Activated gamma-delta T cell treated with anti-CD3 and anti-CD28 coated beads, Interleukin-2, amount 50 U/mL, for 16 hours (primary cell): ENCODE data around the gene BID.

Source experiments
- DNase-seq: peaks from one replicate; pipeline ENCODE4 v3.0.0-alpha.2; 2020; ENCODE audit warnings: low read depth

Gene BID

DNA sequence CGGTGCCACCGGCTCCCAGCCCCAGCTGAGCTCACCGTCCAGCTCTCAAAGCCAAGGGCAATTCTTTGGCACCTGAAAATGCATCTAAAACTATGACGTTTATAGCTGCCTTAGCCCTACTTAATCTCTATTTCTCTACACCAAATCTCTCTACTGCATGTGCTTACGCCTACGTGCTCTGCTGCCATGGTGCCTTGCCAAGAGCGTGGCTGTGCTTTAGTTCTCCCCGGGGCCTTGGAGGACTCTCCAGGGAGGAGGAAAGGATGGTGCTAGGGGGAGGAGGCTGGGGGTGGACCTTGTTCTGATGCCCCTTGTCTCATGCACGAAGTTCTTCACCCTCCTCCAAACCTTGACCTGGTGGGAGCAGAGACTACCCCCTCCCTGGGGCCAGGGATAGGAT is 9.0 kb upstream of the BID start:
- no peak for DNase-seq

DNA sequence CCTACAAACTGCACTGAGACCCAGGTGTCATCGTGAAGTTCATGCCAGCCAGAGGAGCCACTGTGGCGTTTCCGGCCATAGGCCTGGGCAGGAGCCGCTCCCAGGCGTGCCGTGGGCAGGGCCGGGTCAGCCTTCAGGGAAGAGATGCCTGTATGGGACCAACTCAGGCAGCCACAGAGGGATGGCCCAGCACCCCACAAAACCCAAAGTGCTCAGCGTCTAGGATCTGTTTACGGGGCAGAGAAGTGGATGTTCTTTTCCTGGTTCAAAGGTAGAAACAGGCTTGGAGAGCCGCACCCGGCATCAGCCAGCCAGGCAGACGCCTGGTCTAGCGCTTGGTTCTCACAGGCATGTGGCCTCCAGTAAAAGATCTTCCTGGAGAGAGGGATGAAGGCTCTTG is 8.4 kb upstream of the BID start:
- no peak for DNase-seq

DNA sequence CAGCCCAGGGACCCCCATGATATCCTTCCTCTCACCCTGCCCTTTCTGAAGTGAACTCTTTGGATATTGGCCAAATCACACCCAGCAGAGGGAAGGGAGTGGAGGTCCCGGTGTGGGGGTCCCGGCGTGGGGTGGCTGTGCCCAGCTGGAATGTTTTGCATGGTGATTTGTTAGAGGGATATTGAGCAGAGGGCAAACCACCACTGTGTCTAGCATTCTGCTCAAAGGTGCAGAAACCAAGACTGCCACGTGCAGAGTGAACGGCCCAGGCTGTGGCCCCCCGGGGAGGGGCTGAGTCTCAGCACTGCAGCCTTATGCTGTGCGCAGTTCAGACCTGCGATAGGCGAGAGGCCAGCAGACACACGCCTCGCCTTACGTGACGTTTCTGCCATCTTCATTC is 7.9 kb upstream of the BID start:
- no peak for DNase-seq

DNA sequence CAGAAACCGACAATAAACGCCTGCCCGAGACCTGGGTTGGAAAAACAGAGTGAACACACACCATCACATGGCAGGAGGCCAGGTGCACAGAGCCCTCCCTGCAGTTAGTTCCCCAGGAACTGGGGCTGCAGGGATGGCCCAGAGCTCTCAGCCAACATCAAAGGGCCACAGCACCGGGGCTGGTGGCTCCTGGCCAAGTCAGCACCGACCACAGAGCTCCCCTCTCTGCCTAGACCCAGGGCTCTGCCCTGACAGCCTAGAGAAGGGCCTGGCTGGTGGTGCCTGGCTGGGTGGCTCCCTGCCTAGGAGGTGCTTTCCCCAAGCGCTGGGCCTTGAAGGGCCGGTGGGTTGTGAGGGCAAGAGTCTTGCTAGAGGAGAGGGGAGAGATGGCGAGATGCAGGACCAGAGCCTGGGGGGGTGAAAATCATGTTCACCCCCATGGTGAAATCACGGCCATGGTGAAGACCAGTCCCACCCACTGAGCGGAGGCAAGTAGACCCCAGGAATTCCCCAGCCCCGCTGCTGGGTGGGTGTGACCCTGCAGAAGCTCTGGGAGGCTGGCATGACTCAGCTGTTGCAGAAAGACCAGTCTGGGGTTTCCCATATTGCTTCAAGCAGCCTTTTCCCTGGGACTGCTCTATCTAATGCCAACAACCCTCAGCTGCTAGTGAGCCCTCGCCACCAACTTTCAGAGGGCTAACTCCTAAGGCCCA is 7.2 kb upstream of the BID start:
- DNase-seq = peak; percentile 65

DNA sequence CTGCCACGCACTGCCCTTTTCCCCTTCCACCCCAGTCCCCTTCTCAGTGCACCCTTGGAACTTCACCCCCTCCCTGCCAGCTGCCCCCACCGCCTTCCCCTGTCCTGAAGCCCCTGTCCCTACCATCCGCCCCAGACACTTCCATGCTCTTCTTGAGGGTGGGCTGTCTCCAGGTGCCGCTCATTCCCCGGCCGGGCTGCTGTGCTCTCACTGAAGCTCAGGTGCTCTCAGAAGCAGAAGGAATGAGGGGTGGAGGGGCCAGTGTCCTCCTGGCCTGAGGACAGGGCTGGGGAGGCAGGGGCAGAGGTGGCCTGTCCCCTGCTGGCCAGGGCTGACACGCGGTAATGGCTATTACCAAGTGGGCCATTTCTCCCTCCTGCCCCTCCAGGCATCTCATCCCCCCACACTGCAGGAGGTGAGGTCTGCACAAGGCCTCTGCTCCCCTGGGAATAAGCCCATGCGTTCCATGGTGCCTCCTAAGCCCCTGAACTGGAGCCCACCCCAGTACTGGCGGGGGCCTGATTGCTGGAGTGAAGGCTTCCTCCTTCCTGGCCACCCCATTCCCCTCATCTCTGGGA is 6.6 kb upstream of the BID start:
- DNase-seq = no peak

DNA sequence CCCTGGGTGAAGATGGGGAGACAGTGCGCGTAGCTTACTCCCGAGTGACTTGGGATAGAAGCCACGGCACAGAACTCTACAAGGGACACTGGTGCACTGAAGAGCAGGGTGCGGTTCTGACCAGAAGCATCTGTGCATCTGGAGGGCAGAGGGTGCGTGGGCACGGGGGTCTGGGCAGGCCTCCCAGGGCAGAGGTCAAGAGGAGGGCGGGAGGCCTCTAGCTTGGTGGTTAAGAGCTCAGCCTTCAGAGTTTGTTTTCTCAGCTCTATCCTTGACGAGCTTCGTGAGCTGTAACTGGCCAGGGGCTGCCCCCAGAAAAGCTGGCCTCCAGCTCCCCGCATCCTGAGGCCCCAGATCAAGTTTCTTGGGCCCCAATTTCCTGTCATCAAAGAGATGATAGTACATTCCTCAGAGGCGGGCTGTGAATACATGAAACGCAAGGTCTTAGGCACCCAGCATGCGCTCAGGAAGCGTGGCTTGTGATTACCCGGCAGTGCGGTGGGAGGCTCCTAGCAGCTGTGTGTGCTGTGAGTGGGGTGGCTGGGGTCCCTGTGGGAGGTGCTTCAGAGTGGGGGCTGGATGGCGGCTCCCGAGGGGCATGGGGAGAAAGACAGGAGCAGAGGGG is 6.0 kb upstream of the BID start:
- no peak for DNase-seq

DNA sequence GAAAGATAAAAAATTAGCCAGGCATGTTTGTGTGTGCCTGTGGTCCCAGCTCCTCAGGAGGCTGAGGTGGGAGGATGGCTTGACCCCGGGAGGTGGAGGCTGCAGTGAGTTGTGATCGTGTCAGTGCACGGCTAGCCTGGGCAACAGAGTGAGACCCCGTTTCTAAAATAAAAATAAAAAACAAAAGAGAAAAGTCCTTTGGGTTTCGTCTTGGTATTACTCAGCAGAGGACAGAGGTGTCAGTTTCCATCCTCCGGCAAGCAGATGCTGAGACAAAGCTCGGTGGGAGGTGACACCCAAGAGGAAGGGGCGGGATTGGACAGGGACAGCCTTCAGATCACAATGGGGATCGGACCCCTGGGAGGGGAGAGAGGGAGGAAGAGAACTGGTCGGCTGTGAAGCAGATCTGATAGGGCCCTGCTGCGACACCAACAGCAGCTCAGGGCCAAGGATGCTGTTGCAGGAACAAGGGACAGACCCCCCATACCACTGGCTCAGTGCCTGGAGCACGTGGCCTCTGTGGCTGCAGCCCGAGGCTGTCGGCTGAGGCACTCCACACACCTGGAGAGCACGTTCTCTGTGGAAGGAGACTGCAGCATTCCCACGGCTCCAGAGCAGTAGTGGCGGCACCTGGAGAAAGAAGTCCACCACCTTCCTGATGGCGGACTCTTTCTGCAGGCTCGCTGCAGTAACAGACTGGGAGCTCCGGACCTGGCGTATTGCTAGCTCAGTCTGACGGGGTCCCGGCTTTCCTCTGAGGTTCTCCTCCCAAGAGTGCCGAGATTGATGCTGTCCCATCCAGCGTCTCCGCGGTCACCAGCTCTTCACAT is 5.2 kb upstream of the BID start:
- DNase-seq = no peak

DNA sequence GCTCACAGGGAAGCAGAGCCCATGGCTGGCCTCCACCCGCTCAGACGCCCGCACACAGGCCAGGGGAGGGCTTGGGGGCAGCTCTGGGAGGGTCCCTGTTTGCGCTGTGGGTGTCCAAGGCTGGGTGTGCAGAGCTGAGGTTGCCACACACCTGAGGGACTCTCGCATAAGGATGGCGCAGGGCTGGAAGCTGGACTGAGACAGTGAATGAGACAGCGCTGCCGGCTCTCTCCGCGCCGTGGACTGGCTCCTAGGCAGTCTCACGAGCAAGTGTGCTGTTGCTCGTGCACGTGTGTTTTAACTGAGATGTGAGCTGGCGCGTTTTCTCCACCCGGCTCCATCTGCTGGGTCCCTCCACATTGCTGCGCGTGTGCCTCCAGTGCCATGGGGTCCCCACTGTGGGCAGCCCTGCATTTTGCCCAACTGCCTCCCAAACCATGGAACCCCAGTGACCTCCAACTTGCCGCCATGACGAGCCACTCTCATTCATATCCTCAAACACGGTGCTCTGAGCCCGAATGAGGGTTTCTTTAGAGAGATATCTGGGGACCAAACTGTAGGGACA is 4.2 kb upstream of the BID start:
- DNase-seq = no peak

DNA sequence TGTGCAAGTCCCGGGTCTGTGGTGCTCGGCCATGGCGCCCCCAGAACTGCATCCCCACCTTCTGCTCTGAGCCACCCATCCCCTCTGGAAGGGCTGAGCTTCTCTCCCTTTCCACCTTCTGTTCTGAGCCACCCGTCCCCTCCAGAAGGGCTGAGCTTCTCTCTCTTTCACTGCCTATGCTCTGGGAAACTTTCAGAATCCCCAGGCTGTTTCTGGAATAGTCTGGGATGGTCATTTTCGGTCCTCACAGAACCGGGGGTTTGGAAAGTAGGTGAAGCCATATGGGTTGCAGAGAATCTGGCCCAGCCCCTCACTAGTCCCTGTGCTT is 3.4 kb upstream of the BID start:
- no peak for DNase-seq

DNA sequence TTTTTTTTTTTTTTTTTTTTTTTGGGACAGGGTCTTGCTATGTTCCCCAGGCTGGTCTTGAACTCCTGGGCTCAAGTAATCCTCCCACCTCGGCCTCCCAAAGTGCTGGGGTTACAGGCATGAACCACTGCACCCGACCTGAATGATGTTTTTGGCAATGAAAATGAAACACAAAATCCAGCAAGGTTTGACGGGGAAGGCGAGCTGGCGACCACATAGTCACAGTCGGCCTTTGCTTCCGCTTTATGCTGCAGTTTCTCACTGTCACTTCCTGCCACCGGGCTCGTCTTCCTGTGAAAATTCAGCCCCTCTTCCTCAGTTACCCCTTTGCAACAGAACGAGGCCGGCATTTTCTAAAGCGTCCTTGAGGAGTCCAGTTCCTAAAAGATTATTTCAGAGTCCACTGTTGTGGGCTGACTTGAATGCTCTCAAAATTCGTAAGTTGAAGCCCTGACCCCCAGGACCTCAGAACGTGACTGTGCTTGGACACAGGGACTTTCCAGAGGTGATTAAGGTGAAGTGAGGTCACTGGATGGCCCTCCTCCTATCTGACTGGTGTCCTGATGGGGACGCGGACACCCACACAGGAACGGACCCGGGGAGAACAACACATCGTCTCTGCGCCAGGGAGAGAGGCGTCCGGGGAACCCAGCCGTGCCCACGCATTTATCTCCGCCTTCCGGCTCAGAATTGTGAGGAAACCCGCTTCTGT is 2.9 kb upstream of the BID start:
- peak; percentile 62 for DNase-seq

DNA sequence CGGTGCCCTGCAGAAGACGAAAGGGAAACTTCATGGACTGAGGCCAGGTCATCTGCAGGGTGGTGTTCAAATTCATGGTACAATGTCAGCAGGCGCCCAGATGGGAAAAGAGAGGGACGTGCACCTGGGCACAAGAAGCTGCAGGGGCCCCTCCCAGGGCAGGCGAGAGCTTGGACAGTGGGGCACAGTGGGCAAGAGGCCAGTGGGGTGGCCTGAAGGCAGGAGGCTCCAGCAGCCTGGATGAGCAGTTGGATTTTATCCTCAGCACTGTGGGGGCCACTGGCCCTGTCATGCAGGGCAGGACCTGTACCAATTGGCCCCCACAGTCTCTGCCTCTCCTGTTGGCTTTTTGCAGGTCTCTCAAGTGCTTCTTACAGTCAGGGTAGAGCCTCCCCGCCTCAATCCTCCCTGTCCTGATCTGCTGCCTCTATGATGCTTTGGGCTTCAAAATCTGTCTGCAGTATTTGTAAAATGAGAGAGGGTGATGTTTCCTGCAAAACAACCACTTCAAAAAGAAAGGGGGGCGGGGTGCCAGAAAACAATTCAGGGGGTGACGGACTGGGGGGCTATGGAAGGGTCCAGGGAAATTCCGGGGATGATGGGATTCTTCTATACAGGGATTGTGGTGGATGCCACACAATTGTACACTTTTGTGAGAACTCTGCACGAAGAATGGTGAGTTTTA is 1.7 kb upstream of the BID start:
- no peak for DNase-seq

DNA sequence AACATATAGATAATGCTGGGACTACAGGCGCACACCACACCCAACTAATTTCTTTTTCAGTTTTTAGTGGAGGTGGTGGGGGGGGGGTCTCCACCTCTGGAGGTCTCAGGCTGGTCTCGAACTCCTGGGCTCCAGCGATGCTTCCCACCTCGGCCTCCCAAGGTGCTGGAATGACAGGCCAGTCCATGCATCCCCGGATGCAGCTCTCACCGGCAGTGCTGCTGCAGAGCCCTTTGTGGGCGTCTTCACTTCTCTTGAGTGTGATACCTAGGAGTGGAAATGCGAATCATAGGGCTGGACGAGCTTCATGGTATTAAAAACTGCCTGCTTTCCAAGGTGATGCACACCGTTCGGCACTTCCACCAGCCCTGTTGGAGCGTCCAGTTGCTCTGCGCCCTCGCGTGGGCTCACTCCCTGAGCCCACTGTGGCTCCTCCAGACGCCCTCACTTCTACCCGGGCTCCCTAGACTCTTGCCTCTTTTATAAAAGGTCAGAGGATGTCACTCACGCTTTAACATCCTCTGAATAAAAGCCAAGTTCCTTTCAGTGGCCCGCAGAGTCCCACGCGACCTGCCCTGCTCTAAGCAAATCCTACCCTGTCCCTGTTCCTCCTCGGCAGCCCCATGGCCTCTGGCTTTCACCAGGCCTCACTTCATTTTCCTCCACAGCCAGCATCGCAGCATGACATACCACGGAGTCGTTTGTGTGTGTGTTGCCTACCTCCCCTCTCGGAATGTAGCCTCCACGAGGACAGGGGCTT is 837 bp upstream of the BID start:
- DNase-seq = no peak

DNA sequence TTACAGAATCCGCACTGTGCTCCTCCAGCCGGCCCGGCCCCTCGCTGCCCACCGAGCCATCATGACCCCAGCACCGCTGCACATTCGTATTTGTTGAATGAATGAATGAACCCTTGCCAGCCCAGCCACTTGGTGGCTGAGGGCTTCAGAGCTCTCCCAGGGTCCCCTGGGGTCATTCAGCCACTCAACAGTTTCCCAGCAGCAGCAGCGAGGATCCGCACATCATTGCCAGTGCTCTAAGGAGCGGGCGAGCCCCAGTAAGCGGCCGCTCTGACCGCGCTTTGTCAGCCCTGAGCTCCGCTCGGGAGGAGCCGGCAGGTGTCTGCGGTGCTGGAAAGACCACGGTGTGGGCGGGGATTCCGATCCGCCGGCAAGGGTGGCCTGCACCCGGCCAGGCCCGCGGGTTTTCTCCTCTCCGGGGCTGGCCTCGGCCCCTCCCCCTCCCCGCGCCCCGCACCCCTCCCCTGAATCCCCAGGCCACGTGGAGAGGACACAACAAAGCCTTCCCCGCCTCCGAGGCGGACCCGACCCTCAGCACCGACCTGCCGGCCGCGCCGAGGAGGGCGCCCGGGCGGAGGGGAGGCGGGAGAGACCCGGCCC is 563 bp downstream of the BID start:
- peak; percentile 54 for DNase-seq

DNA sequence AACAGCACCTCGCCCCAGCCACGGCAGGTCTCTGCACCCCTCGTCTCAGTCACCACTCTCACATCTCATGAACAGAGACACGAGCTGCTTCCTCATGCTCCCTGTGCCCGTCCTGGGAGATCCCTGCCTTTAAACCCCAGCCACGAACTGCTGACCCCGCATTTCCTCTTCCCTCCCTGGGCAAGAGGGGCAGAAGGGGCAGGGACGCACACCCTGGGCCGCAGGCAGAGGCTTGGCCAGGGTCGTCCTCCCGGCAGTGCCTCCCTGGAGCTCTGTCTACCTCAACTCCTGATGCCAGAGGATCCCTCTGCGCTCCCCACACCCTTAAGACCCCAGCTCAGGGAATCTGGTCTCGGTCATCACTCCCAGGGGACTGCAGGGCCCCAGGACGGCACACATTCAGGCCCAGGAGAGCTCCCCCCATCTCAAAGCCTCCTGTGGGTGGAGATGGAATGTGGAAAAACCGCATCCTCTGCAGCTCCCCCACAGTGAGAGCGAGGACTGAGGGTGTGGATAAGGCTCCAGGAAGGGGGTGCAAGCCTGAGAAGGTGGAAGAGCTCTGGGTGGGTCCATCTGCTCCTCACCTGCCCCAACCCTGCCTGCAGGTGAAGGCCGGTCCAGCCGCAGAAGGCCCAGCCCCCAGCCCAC is 1.2 kb downstream of the BID start:
- no peak for DNase-seq

DNA sequence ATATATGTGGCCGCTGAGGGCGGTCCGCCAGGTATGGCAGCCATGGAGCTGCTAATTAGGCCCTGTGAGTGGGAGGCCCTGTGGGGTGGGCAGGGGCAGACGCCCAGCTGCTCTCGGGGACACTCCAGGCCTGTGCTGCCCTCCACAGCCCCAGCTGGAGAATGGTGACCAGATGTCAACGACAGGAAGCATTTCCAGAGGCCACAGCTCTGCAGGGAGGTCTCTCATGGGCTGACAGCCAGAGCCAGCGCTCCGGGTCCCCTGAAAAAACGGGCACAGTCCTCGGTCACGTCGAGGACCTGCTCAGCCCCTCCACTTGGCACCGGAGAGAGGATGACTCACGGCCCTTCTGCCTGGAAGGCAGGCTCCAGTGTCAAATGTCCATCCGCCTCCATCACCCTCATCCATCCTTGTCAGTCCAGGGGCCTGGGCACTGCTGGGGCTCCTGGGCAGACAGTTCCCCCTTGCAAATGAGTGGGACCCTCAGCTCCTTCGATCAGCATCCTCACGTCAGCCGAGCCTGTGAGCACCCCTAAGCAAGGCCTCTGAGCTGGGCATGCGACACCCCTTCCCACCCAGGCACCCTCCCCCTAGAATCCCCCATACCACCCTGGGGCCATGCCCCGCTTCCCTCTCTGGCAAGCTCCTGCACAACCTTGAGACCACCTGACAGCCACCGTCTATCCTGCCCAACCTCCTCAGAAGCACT is 1.9 kb downstream of the BID start:
- DNase-seq = no peak

DNA sequence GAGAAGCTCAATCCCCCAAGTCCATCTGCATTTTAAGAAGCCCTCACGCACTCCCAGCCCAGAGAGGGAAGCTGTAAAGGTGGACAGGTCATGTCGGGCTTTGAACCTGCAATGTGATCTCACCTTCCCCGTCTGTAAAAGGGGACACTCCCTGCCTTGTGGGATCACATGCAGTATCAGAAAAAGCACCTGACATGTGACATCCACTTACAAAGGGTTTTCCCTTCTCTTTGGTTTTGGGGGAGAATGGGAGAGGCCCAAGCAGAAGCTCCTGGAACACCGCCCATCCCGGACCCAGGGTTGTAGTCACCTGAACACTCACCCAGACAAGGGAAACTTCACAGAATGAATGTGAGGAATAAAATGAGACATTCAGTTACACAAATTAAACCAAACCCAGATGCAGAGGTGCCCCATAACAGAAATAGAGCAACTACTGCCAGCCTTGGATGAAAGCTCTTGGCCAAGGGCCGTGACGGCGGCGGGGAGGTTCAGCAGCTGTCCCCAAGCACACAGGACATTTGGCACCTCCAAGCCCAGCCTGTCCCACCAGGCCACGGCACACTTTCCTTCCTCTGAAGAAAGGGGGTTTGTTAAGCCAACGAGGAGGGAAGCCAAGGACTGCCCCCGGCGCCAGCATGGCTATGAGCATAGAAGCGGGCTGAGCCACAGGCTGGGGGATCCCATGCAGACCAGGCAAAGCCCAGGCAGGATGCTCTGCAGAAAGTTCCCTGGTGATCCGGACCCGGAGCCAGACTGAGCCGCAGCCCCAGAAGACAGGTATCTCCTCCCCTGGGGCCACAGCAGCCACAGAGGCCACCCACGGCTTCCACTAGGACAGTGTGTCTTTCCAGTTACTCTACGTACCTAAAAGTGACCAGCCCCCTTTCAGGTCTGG is 3.8 kb downstream of the BID start:
- DNase-seq = no peak

DNA sequence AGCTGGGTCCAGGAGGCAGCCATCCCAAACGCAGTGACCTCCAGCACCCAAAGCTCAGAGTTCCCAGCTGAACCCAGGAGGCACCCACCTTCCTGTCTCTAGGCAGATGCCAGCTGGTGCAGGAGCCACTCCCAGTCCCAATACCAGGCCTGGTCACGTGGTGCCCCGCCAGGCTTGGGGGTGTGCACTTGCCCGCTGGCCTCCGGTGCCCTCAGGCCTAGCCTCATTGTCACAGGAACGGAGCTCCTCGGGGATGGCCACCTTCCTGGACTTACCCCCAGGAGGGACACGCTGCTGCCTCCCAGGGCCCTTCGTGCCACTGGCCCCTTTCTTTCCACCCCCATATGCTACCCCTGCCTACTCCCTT is 4.6 kb downstream of the BID start:
- DNase-seq = no peak
